Smooth muscle cell (in vitro differentiated cells): Measurements from ENCODE around the gene HOXD8. TPM values are rescaled to one million over a fixed set of nuclear protein-coding genes. Genes with fewer than 3 reads are reported as not detected.

ENCODE experiments used
- DNase-seq: peaks from one replicate; lab custom pipeline; 2025; ENCODE audit not compliant: unreplicated experiment; lab: John Stamatoyannopoulos, UW
- H2AFZ ChIP-seq: fragments of 200-600 bp; sonication (generic); 2 replicates; pipeline ENCODE4 v1.6.0; 2016; ENCODE audit warnings: antibody characterized with exemption, low read depth, mild to moderate bottlenecking
- H3F3A ChIP-seq: fragments of 200-600 bp; sonication (generic); 2 replicates; pipeline ENCODE4 v1.6.0; 2017; ENCODE audit warnings: antibody characterized with exemption, low read depth
- H3K27ac ChIP-seq: fragments of 200-600 bp; sonication (generic); 2 replicates; pipeline ENCODE4 v1.5.1; 2016; ENCODE audit warnings: low read depth, mild to moderate bottlenecking
- H3K27me3 ChIP-seq: fragments of 200-600 bp; sonication (generic); 2 replicates; pipeline ENCODE4 v1.6.1; 2016; ENCODE audit warnings: low read depth, mild to moderate bottlenecking
- H3K36me3 ChIP-seq: fragments of 200-600 bp; sonication (generic); 2 replicates; pipeline ENCODE4 v1.5.1; 2016; ENCODE audit warnings: low read depth
- H3K4me1 ChIP-seq: fragments of 200-600 bp; sonication (generic); 2 replicates; pipeline ENCODE4 v1.5.1; 2016; ENCODE audit warnings: low read depth
- H3K4me2 ChIP-seq: fragments of 200-600 bp; sonication (generic); 2 replicates; pipeline ENCODE4 v1.6.0; 2016; ENCODE audit warnings: mild to moderate bottlenecking
- H3K4me3 ChIP-seq: fragments of 200-600 bp; sonication (generic); 2 replicates; pipeline ENCODE4 v1.5.1; 2016; ENCODE audit warnings: mild to moderate bottlenecking
- H3K79me2 ChIP-seq: fragments of 200-600 bp; sonication (generic); 2 replicates; pipeline ENCODE4 v1.6.0; 2016; ENCODE audit warnings: low read depth, mild to moderate bottlenecking
- H3K9ac ChIP-seq: fragments of 200-600 bp; sonication (generic); 2 replicates; pipeline ENCODE4 v1.6.0; 2016; ENCODE audit warnings: low read depth
- H3K9me3 ChIP-seq: fragments of 200-600 bp; sonication (generic); replicated peaks from 2 replicates; pipeline ENCODE4 v1.5.1; 2016; ENCODE audit warnings: low read depth
- H4K20me1 ChIP-seq: fragments of 200-600 bp; sonication (generic); 2 replicates; pipeline ENCODE4 v1.6.0; 2016; ENCODE audit warnings: low read depth
- WGBS: methylation state at CpG from one replicate; pipeline ENCODE4 v1.1.7; 2016; ENCODE audit warnings: low lambda C conversion rate; 5-methylcytosine and 5-hydroxymethylcytosine counted together
- polyA plus RNA-seq: library from polyadenylated mRNA; unstranded; fragments of >200 nt; fragmentation: Nextera tagmentation; extraction: Ambion mirVana; gene quantifications from 2 replicates; pipeline ENCODE4 v1.2.1, GENCODE V29; 2016
- total RNA-seq: library from RNA; depleted of rRNA; stranded (reverse); fragments of >200 nt; gene quantifications from 2 replicates; pipeline ENCODE4 v1.2.3, GENCODE V29; 2014
- TF ChIP-seq, protein P1 (sequence below): fragments of 200-600 bp; sonication (generic); IDR thresholded peaks from 2 replicates; pipeline ENCODE4 v1.5.1; 2017; ENCODE audit warnings: borderline replicate concordance, mild to moderate bottlenecking, antibody characterized with exemption; ENCODE audit not compliant: insufficient read depth, poor library complexity, severe bottlenecking

HOXD8 gene
- total and polyA plus RNA-seq, 2 experiments from 2014 or later, result 0.13 TPM; not detected in 1

DNA sequence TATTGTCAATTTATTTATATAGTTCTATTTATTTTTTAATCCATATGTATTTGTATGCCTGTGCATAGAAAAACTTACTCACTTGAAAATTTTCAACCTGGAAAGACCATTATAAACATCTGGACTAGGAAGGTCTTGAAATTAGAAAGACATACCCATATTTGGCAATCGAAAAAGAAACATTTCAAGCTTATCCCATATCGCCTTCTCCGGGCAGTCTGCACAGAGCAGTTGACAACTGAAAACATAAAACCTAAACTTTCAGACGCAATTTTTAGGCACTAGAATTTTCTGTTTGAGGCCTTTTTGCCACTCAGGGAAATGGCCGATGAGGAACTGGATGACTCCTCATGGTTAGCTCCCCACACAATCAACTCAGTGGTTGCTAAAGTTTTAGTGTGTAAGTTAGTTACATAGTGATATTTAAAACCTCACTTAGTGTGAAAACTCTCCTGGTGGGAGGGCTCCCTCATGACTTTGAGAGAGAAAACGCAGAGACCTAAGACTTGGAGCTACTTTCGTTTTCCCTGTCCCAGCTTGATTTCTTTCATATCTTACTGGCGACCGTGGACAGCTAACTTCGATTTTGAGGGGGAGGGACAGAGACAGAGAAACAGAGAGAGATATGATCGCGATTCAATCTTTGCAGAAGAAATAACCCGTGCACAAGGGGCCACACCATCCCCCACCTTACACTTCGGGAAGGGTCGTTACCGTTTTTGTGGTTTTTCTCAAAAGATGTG is 33.1 kb upstream of the HOXD8 start:
- Histone ChIP-seq H3K9ac (no peak overlapping the region), H3F3A (peaks cover 3% of the 10 kb centered on the region), H4K20me1 (no peaks in the 10 kb centered on the region), H3K36me3 (no peaks in the 10 kb centered on the region), H3K79me2 (no peaks in the 10 kb centered on the region), H3K27me3 (peaks cover 100% of the 10 kb centered on the region), H2AFZ (peak overlapping the region; percentile 89), H3K4me2 (peak overlapping the region; percentile 96), H3K4me3 (peak overlapping the region; percentile 58), H3K27ac (no peak overlapping the region), H3K9me3 (no peaks in the 10 kb centered on the region), H3K4me1 (no peaks in the 10 kb centered on the region)
- WGBS, result 7% methylated on average over 16 of the region's 16 CpGs
- DNase-seq, result no peak
- TF ChIP-seq, protein P1, sequence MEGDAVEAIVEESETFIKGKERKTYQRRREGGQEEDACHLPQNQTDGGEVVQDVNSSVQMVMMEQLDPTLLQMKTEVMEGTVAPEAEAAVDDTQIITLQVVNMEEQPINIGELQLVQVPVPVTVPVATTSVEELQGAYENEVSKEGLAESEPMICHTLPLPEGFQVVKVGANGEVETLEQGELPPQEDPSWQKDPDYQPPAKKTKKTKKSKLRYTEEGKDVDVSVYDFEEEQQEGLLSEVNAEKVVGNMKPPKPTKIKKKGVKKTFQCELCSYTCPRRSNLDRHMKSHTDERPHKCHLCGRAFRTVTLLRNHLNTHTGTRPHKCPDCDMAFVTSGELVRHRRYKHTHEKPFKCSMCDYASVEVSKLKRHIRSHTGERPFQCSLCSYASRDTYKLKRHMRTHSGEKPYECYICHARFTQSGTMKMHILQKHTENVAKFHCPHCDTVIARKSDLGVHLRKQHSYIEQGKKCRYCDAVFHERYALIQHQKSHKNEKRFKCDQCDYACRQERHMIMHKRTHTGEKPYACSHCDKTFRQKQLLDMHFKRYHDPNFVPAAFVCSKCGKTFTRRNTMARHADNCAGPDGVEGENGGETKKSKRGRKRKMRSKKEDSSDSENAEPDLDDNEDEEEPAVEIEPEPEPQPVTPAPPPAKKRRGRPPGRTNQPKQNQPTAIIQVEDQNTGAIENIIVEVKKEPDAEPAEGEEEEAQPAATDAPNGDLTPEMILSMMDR, result no peak

GRCh38 chr2:176096986-176097819 is 32.3 kb upstream of the HOXD8 start:
- H3K27me3 ChIP-seq, result peaks cover 100% of the 10 kb centered on the region
- H3K4me3 ChIP-seq, result peak overlapping the region; percentile 58
- WGBS, result 2% methylated on average over 45 of the region's 45 CpGs
- DNase-seq, result peak; percentile 58
- no peaks in the 10 kb centered on the region for H3K4me1 ChIP-seq
- no peaks in the 10 kb centered on the region for H3K79me2 ChIP-seq
- no peaks in the 10 kb centered on the region for H3K9me3 ChIP-seq
- H2AFZ ChIP-seq, result peak overlapping the region; percentile 89
- TF ChIP-seq, protein P1, result peak; percentile 75
- H3K4me2 ChIP-seq, result peak overlapping the region; percentile 96
- no peak overlapping the region for H3K27ac ChIP-seq
- no peaks in the 10 kb centered on the region for H4K20me1 ChIP-seq
- H3F3A ChIP-seq, result peaks cover 3% of the 10 kb centered on the region
- H3K36me3 ChIP-seq, result no peaks in the 10 kb centered on the region
- no peak overlapping the region for H3K9ac ChIP-seq

GRCh38 chr2:176097820-176098365 is 31.6 kb upstream of the HOXD8 start:
- Histone ChIP-seq H3K9me3 (no peaks in the 10 kb centered on the region), H3K27ac (no peak overlapping the region), H3K9ac (no peak overlapping the region), H3K79me2 (no peaks in the 10 kb centered on the region), H3K4me2 (peak overlapping the region; percentile 96), H3F3A (peaks cover 3% of the 10 kb centered on the region), H3K27me3 (peaks cover 100% of the 10 kb centered on the region), H3K4me3 (peak overlapping the region; percentile 58), H2AFZ (peak overlapping the region; percentile 89), H3K36me3 (no peaks in the 10 kb centered on the region), H3K4me1 (no peaks in the 10 kb centered on the region), H4K20me1 (no peaks in the 10 kb centered on the region)
- 2% methylated on average over 18 of the region's 18 CpGs for WGBS
- DNase-seq, result no peak
- TF ChIP-seq, protein P1, result peak; percentile 10
